ENCODE results near the gene PTH2. TPM values are rescaled to one million over a fixed set of nuclear protein-coding genes. Genes with fewer than 3 reads are reported as not detected.

Gene PTH2
- total RNA-seq, 4 donors from 2014 or later: not detected

DNA sequence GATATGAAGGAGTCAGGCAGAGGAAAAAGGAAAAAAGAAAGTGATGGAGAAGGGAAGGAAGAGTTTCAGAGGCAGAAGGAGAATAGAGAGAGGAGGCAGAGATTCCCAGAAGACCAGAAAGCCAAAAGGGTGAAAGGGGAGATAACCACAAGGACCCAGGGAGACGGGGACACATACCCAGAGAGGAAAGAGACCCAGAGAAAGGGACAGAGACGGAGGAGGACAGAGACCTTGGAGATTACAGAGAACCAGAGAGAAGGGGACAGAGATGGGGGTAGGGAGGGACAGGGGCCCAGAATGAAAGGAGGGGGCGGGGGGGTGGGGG is 1.4 kb downstream of the PTH2 start:
- no peak for DNase-seq (ENCODE audit: extremely low spot score)
- H3K27me3 ChIP-seq: peaks cover 0 to 99% (median 68%) of the 10 kb centered on the region in 4 donors
- peak overlapping the region in 1 of 4 donors; percentile 26 for H3K4me3 ChIP-seq
- TF ChIP-seq EP300 (IDR thresholded peaks at IDR 0.05) (no peak), POLR2AphosphoS5 (IDR thresholded peaks at IDR 0.05) (no peak), POLR2A (IDR thresholded peaks at IDR 0.05; ENCODE audit: low read depth) (no peak)
- TF ChIP-seq, protein P1, sequence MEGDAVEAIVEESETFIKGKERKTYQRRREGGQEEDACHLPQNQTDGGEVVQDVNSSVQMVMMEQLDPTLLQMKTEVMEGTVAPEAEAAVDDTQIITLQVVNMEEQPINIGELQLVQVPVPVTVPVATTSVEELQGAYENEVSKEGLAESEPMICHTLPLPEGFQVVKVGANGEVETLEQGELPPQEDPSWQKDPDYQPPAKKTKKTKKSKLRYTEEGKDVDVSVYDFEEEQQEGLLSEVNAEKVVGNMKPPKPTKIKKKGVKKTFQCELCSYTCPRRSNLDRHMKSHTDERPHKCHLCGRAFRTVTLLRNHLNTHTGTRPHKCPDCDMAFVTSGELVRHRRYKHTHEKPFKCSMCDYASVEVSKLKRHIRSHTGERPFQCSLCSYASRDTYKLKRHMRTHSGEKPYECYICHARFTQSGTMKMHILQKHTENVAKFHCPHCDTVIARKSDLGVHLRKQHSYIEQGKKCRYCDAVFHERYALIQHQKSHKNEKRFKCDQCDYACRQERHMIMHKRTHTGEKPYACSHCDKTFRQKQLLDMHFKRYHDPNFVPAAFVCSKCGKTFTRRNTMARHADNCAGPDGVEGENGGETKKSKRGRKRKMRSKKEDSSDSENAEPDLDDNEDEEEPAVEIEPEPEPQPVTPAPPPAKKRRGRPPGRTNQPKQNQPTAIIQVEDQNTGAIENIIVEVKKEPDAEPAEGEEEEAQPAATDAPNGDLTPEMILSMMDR (IDR thresholded peaks at IDR 0.05): no peak
- no peaks in the 10 kb centered on the region for H3K9me3 ChIP-seq
- intact Hi-C loops (cut with DNase I): no loop called here
- H3K27ac ChIP-seq (replicated peaks in 1 of 4): no peak overlapping the region
- H3K36me3 ChIP-seq: no peaks in the 10 kb centered on the region
- WGBS: 23% methylated on average over 3 of the region's 3 CpGs
- H3K4me1 ChIP-seq: peaks cover 23 to 37% (median 32%) of the 10 kb centered on the region in 4 donors

DNA sequence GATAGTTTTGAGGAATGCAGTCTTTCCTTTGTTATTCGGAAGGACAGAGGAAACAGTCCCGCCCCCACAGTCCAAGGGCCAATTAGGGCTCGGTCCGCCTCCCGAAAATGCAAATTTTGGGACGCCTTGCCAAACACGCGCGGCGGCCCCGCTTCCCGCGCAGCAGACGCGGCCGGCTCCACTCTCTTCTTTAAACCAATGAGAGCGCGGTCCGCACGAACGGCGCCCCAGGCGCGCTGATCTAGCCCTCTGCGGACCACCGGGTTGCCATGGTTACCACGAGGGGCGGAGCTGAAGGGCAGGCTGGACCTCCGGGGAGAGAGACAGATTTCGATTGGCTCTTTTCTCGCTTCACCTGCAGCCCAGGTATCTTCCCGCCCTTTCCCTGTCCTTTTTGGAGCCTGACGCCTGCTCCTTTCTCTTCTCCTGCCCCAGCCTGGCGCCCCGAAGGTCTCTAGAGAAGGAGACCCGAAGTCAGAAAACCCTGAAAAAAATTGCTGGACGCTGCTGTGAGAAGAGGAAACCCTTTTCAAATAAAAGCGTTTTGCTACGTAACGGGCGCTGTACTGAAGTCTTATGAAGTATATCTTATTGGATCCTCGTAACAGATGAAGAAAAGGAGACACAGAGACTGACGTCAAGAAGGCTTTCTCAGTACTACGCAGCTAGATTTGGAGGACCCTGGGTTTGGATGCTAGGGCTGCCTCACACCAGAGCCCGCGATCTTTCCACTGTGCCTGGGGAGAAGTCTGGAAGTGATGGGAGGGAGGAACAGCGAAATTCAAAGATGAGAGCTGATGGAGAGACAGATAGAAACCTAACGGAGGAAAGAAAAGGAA is 2.0 kb downstream of the PTH2 start:
- TF ChIP-seq POLR2AphosphoS5 (IDR thresholded peaks at IDR 0.05) (no peak), EP300 (IDR thresholded peaks at IDR 0.05) (no peak), POLR2A (IDR thresholded peaks at IDR 0.05; ENCODE audit: low read depth) (no peak)
- TF ChIP-seq, protein P1 (IDR thresholded peaks at IDR 0.05): no peak
- peaks cover 23 to 36% (median 31%) of the 10 kb centered on the region in 4 donors for H3K4me1 ChIP-seq
- no peaks in the 10 kb centered on the region for H3K36me3 ChIP-seq
- peak overlapping the region; percentile 5 to 42 (median 19) for H3K4me3 ChIP-seq
- H3K9me3 ChIP-seq: no peaks in the 10 kb centered on the region
- H3K27ac ChIP-seq (replicated peaks in 1 of 4): no peak overlapping the region
- H3K27me3 ChIP-seq: peaks cover 0 to 99% (median 63%) of the 10 kb centered on the region in 4 donors
- intact Hi-C loops (cut with DNase I): no loop called here
- no peak for DNase-seq (ENCODE audit: extremely low spot score)
- WGBS: 10% methylated on average over 36 of the region's 48 CpGs

DNA sequence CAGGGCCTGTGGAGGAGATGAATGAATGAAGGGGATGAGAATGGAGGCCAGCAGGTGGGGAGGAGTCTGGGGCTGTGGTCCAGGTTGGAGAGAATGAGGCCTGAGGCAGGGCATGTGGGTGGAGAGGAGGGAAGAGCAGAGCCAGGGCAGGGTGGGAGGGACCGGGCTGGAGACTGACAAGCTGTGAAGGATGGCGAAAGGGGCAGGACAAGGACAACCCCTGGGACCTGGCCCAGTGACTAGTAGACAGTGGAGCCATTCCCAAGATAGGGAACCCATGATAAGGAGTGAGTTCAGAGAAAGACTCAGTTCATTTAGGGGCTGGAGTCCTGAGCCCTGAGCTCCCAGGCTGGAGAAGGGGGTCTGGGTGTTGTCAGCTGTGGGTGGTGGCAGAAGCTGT is 3.0 kb downstream of the PTH2 start:
- Histone ChIP-seq H3K27ac (replicated peaks in 1 of 4) (no peak overlapping the region), H3K4me1 (peaks cover 23 to 32% (median 28%) of the 10 kb centered on the region in 4 donors), H3K4me3 (no peak overlapping the region), H3K9me3 (no peaks in the 10 kb centered on the region), H3K27me3 (peaks cover 0 to 99% (median 53%) of the 10 kb centered on the region in 4 donors), H3K36me3 (no peaks in the 10 kb centered on the region)
- no peak for TF ChIP-seq POLR2A (IDR thresholded peaks at IDR 0.05; ENCODE audit: low read depth)
- no peak for TF ChIP-seq EP300 (IDR thresholded peaks at IDR 0.05)
- no peak for TF ChIP-seq POLR2AphosphoS5 (IDR thresholded peaks at IDR 0.05)
- TF ChIP-seq, protein P1 (IDR thresholded peaks at IDR 0.05): no peak
- intact Hi-C loops (cut with DNase I): no loop called here
- no peak for DNase-seq (ENCODE audit: extremely low spot score)
- 71% methylated on average over 2 of the region's 2 CpGs for WGBS

DNA sequence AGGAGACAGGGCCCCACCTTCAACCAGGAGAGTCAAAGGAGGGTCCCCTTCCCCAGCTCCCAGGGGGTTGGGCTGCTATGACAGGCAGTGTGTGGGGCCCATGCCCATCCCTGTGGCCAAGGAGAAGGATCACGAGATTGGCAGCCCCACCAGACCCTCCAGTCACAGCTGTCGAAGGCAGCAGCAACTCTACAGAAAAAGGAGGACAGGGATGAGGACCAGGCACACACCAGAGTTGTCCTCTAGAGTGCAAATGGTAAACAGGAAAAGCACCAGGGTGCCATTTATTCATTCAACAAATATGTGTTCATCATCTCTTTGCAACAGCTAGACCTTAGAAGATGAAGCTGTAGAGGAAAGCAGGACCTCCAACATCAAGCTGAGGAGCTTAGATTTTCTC is 4.1 kb downstream of the PTH2 start:
- H3K27me3 ChIP-seq: peaks cover 0 to 98% (median 44%) of the 10 kb centered on the region in 4 donors
- 87% methylated on average over 2 of the region's 2 CpGs for WGBS
- no peak overlapping the region for H3K4me3 ChIP-seq
- peaks cover 23 to 32% (median 28%) of the 10 kb centered on the region in 4 donors for H3K4me1 ChIP-seq
- no peak overlapping the region for H3K27ac ChIP-seq (replicated peaks in 1 of 4)
- TF ChIP-seq POLR2AphosphoS5 (IDR thresholded peaks at IDR 0.05): no peak
- TF ChIP-seq POLR2A (IDR thresholded peaks at IDR 0.05; ENCODE audit: low read depth): no peak
- TF ChIP-seq, protein P1 (IDR thresholded peaks at IDR 0.05): no peak
- TF ChIP-seq EP300 (IDR thresholded peaks at IDR 0.05): no peak
- no peak for DNase-seq (ENCODE audit: extremely low spot score)
- no peaks in the 10 kb centered on the region for H3K36me3 ChIP-seq
- intact Hi-C loops (cut with DNase I): no loop called here
- no peaks in the 10 kb centered on the region for H3K9me3 ChIP-seq

Data from esophagus muscularis mucosa (tissue), 4 donors.